Erythroblast (primary cell): ENCODE measurements around the gene PDIA3.
"Not testable (repeated sequence)": the region's sequence is repeated elsewhere in the genome, so short reads cannot be mapped to it uniquely, and the experiment has no call there.

Experiments used
- DNase-seq, 2 experiments: peaks; one replicate each; lab custom pipeline; 2025; lab: John Stamatoyannopoulos, UW
- GATA1 ChIP-seq: IDR thresholded peaks from 2 replicates; pipeline ENCODE4 v1.6.1; 2011; ENCODE audit warnings: low read depth, mild to moderate bottlenecking, control low read depth, low read length, moderate library complexity
- POLR2A ChIP-seq: IDR thresholded peaks from 2 replicates; pipeline ENCODE4 v1.6.1; 2011; ENCODE audit warnings: mild to moderate bottlenecking, low read length

PDIA3 gene

GRCh38 chr15:43746245-43746902 is at the start of gene PDIA3:
TSS of gene PDIA3 (plus strand) at chr15:43746438. CDS start at chr15:43746540, 102 bp downstream.
- TF ChIP-seq POLR2A: peak; percentile 86
- peak; percentile 94 to 95 for DNase-seq

GRCh38 chr15:43702174-43702573 is 44.1 kb upstream of the PDIA3 start:
- TF ChIP-seq POLR2A (no peak), GATA1 (no peak)
- DNase-seq: no peak

- DNase-seq: no peak
- TF ChIP-seq GATA1 (no peak), POLR2A (no peak)
These were observed 43.4 kb upstream of the PDIA3 start for GRCh38 chr15:43702701-43703424.

- DNase-seq: not testable (repeated sequence)
These were observed 35.7 kb upstream of the PDIA3 start for GRCh38 chr15:43710431-43711131.

GRCh38 chr15:43723151-43723550 is 23.1 kb upstream of the PDIA3 start:
- no peak for DNase-seq
- TF ChIP-seq POLR2A: no peak
- no peak for TF ChIP-seq GATA1

GRCh38 chr15:43726306-43726705 is 19.9 kb upstream of the PDIA3 start:
- not testable (repeated sequence) for DNase-seq

- DNase-seq: not testable (repeated sequence)
These were observed 18.0 kb upstream of the PDIA3 start for GRCh38 chr15:43728053-43728725.

- no peak for DNase-seq
- no peak for TF ChIP-seq POLR2A
- no peak for TF ChIP-seq GATA1
These were observed 10.8 kb upstream of the PDIA3 start for GRCh38 chr15:43735416-43735815.

- peak; percentile 80 to 85 for DNase-seq
These were observed 668 bp downstream of the PDIA3 start for GRCh38 chr15:43746903-43747309.

GRCh38 chr15:43748376-43748775 is 2.1 kb downstream of the PDIA3 start:
- TF ChIP-seq GATA1 (no peak), POLR2A (no peak)
- DNase-seq: peak; percentile 38 to 43

- DNase-seq: no peak
- TF ChIP-seq GATA1: no peak
- TF ChIP-seq POLR2A: no peak
These were observed 3.6 kb downstream of the PDIA3 start for GRCh38 chr15:43749690-43750345.

GRCh38 chr15:43751885-43752284 is 5.6 kb downstream of the PDIA3 start:
- TF ChIP-seq POLR2A (no peak), GATA1 (no peak)
- no peak for DNase-seq

GRCh38 chr15:43762824-43763223 is 16.6 kb downstream of the PDIA3 start:
- DNase-seq: no peak
- no peak for TF ChIP-seq POLR2A
- no peak for TF ChIP-seq GATA1

- TF ChIP-seq GATA1 (no peak), POLR2A (no peak)
- DNase-seq: no peak
These were observed 17.7 kb downstream of the PDIA3 start for GRCh38 chr15:43763819-43764446.
